Stimulated activated naive CD4-positive, alpha-beta T cell treated with Interleukin-2 at 50 U/mL for 16 hours (primary cell): ENCODE data around the gene UQCC5.

Experiments
- DNase-seq: peaks from one replicate; lab custom pipeline; 2025; lab: John Stamatoyannopoulos, UW

UQCC5 gene

DNA sequence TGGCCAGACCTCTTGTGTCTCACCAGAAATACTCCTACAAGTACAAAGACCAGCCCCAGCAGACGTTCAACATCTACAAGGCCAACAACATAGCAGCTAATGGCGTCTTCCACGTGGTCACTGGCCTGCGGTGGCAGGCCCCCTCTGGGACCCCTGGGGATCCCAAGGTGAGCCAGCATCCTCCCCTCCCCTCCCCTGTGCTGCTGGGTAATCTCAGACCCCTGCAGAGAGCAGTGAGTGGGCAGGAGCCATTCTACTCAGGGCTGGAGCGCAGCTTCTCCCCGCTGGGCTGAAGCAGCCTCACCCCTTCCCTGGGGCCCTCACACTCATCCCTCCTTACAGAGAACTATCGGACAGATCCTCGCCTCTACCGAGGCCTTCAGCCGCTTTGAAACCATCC lies 31.4 kb upstream of the UQCC5 start:
- no peak for DNase-seq

DNA sequence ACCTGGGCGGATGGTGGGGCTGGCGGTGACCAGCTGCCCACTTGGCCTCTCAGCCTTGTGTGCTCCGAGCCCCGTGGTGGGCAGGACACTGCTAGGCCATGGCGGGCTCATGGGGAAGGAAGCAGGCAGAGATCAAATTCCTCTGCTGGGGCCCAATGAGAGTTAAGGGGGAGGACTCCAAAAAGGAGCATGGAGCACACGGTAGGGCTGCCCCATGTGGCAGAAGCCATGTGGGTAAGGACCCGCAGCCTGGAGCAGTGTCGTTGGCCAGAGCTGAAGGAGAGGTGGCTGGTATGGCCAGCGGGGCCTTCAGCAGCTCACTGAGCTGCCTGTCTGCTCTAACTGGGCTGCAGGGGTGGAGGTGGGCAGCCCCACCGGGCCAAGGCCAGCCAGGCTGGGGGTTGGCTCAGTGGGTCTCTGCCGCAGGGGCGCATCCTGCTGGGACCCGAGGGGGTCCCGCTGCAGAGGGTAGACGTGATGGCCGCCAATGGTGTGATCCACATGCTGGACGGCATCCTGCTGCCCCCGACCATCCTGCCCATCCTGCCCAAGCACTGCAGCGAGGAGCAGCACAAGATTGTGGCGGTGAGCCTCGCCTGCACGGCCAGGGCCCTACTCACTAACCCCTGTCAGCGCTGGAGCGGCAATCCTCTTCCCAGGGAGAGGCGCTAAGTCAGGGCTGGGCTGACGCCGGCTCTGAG lies 30.0 kb upstream of the UQCC5 start:
- no peak for DNase-seq

DNA sequence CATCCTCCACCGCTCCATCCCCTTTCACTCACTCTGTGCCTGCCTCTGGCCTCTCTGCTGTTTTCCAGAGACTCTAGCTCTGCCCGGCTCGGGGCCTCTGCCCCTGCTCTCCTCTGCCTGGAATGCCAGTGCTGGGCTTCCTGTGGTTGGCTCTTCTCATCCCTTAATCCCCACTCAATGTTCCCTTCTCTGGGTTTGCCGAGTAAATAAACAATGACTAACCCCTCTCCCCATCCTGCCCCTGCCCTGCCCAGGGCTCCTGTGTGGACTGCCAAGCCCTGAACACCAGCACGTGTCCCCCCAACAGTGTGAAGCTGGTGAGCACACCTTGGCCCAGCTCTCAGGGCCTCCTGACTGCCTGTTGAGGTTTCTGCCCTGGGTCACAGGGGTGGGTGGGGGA lies 29.0 kb upstream of the UQCC5 start:
- DNase-seq, result no peak

GRCh38 chr3:52509753-52510328 lies 26.6 kb upstream of the UQCC5 start:
- no peak for DNase-seq

DNA sequence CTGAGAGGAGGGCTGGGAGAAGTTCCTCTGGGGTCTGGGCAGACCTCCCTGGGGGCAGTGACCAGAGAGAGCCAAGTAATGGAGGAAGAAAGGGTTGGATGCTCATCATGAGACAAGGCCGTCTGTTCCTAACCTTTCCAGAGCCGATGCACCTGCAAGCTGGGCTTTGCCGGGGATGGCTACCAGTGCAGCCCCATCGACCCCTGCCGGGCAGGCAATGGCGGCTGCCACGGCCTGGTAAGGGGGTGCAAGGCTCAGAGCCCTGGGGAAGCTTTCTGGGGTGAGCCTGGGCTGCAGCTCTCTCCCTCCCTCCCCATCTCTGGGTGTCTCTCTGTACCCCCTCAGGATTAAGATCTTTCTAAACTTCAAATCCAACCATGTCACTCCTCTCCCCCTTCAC lies 24.9 kb upstream of the UQCC5 start:
- DNase-seq, result no peak

DNA sequence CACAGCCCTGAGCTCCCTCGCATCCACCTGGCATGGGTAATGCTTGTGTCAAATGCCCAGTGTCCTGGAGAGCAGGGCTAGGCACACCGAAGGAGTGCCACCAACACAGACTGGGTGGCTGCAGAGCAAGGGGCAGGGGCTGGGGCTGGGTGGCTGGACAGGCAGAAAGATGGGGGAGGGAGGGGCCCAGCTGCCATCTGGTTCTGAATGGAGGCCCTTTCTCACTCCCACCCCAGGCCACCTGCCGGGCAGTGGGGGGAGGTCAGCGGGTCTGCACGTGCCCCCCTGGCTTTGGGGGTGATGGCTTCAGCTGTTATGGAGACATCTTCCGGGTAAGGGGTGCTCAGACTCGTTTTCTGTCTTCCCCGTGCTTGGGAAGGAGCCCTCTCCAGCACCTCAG lies 24.3 kb upstream of the UQCC5 start:
- no peak for DNase-seq

DNA sequence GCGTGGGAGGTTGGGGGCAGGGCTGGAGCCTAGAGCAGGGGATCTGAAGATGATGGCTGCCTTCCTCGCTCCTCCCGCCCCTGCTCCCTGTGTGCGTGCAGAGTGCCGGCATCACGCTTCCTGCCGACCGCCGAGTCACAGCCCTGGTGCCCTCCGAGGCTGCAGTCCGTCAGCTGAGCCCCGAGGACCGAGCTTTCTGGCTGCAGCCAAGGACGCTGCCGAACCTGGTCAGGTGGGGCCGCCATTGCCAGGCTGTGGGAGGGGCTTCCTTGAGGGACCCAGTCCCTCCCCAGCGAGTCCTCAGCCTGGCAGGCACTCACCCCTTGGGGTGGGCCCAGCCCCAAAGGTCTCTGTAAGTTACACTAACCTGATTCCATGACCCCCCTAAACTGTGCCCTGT lies 23.7 kb upstream of the UQCC5 start:
- DNase-seq, result no peak

GRCh38 chr3:52513281-52513680 lies 23.1 kb upstream of the UQCC5 start:
- DNase-seq, result no peak

- DNase-seq, result no peak
Measured at GRCh38 chr3:52514576-52514975, 21.8 kb upstream of the UQCC5 start.

DNA sequence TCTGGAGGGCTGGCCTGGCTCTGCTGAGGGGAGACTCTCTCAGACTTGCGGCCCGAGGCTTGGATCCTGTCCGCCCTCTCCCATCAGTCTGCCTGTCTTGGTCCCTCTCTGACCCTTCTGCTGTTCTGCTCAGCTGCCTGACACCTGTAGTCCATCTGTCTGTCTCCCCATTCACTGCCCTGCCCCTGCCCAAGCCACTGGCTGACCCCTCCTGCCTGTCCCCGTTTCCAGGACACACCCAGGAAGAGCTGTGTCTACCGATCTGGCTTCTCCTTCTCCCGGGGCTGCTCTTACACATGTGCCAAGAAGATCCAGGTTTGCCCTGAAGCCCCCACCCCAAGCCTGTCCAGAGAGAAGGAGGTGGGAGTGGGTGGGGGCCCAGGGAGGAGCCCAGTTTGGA lies 21.2 kb upstream of the UQCC5 start:
- no peak for DNase-seq

GRCh38 chr3:52516509-52517195 lies 19.8 kb upstream of the UQCC5 start:
- no peak for DNase-seq

GRCh38 chr3:52517796-52518722 lies 18.3 kb upstream of the UQCC5 start:
- no peak for DNase-seq

DNA sequence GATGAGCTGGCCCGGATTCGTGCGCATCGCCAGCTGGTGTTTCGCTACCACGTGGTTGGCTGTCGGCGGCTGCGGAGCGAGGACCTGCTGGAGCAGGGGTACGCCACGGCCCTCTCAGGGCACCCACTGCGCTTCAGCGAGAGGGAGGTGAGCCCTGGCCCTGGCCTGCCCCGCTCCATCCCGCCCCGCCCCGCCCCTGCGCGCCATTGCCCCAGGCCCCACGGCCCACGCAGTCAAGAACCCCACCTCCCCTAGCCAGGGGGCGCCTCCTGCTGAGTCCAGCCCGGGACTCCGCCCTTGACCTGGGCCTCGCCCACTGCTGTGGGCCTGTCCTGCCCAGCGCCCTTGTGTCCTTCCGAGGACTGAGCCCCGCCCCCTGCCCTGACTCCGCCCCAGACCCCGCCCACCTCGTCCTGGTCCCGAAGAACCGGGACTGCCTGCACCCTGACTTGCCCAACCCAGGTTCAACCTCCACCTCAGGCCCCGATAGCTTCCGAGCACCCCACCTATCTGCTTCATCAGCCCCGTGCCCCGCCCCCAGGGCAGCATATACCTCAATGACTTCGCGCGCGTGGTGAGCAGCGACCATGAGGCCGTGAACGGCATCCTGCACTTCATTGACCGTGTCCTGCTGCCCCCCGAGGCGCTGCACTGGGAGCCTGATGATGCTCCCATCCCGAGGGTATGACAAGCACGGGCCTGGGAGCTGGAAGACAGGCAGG lies 17.5 kb upstream of the UQCC5 start:
- no peak for DNase-seq

- no peak for DNase-seq
Measured at GRCh38 chr3:52519445-52520140, 16.8 kb upstream of the UQCC5 start.

DNA sequence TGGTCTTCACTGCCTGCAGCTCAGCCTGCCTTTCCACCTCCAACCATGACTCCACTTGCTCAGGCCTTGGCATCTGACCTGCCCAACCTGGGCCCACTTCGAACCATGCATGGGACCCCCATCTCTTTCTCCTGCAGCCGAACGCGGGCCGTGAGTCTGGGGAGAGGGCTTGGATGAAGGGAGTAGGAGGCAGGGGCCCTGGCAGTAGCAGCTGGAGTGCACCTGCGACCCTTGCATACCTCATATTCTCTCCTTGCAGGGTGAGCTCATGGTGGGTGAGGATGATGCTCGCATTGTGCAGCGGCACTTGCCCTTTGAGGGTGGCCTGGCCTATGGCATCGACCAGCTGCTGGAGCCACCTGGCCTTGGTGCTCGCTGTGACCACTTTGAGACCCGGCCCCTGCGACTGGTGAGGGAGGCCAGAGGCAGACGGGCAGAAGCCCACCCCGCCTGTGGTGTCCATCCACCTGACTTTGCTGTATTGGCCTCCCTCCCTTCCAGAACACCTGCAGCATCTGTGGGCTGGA lies 16.2 kb upstream of the UQCC5 start:
- DNase-seq, result no peak

DNA sequence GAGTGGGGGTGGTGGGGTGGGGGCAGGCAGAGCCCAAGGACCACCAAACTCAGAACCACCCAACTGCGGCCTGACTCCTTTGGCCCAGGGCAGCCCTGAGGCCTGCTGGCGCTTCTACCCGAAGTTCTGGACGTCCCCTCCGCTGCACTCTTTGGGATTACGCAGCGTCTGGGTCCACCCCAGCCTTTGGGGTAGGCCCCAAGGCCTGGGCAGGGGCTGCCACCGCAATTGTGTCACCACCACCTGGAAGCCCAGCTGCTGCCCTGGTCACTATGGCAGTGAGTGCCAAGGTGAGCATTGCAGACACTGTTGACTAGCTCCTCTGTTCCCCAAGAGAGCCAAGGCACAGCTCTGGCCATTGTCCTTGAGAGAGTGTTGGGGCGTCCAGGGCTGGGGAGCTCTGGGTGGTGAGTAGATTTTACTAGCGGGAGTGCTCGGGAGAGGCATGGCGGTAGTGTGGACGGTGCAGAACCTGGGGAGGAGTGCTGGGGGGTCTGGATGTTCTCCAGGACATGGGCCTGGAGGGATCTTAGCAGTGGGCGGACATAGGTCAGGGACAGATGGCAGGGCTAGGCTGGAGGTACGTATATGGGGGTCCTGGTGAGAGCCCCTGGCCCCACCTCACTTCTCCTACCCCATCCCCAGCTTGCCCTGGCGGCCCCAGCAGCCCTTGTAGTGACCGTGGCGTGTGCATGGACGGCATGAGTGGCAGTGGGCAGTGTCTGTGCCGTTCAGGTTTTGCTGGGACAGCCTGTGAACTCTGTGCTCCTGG lies 15.5 kb upstream of the UQCC5 start:
- no peak for DNase-seq

DNA sequence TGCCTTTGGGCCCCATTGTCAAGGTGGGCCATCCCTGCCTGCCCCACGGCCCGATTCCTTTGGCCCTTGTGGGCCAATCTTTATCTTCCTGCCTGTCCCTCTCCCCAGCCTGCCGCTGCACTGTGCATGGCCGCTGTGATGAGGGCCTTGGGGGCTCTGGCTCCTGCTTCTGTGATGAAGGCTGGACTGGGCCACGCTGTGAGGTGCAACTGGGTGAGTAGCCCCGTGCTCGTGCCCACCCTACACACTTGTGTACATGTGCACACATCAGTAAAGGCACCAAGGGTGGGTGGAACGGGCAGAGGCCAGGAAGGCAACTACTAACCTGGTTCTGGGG lies 14.9 kb upstream of the UQCC5 start:
- DNase-seq, result no peak

GRCh38 chr3:52521881-52522650 lies 14.3 kb upstream of the UQCC5 start:
- no peak for DNase-seq

- no peak for DNase-seq
Measured at GRCh38 chr3:52522651-52523251, 13.7 kb upstream of the UQCC5 start.
